Measurements from ENCODE around the gene ADGRG4.
"Not testable (repeated sequence)": the region's sequence is repeated elsewhere in the genome, so short reads cannot be mapped to it uniquely, and the experiment has no call there.

ADGRG4 gene

DNA sequence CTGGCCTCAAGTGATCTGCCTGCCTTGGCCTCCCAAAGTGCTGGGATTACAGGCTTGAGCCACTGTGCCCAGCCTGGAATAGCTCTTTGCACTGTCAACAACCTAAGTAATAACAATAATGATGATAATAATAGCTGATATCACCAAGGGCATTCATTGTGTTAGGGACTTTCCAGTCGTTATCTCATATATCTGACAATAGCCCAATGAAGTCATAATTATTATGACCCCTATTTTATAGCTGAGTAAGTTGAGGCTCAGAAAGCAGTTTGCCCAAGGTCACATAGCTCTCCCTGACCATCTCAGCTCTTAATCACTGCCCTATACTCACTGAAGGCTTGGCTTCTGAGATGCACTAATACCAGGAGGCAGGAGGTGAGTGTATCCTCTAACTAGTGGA, 30.8 kb upstream of the ADGRG4 start:
- H3K9me3 Mint-ChIP-seq = no peaks in the 10 kb centered on the region
- no peak overlapping the region for H3K4me3 Mint-ChIP-seq
- no peaks in the 10 kb centered on the region for H3K4me1 Mint-ChIP-seq (ENCODE audit: low read depth)
- no peaks in the 10 kb centered on the region for H3K27me3 Mint-ChIP-seq (ENCODE audit: low read depth)
- H3K27ac Mint-ChIP-seq = no peak overlapping the region
- H3K36me3 Mint-ChIP-seq (ENCODE audit: low read depth) = no peaks in the 10 kb centered on the region

DNA sequence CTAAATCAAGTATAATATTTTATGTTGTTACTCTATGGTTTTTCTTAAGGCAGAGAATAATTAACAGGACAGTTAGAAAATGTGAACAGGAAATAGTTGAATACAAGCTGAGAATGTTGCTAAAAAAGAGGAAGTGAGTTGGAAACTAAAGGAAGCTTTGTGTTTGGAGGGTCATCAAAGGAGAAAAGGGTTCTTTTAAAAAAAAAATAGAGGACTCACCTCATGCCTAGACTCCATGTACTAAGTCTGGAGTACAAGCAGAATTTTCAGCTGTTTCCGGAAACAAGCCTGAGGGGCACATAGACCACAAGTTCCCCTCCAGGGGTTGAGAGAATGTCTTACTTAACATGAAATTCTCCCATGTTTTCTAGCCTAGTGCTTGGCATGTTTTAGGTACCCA, 29.5 kb upstream of the ADGRG4 start:
- no peaks in the 10 kb centered on the region for H3K4me1 Mint-ChIP-seq (ENCODE audit: low read depth)
- no peaks in the 10 kb centered on the region for H3K27me3 Mint-ChIP-seq (ENCODE audit: low read depth)
- H3K36me3 Mint-ChIP-seq (ENCODE audit: low read depth) = no peaks in the 10 kb centered on the region
- H3K4me3 Mint-ChIP-seq = no peak overlapping the region
- no peaks in the 10 kb centered on the region for H3K9me3 Mint-ChIP-seq
- no peak overlapping the region for H3K27ac Mint-ChIP-seq

DNA sequence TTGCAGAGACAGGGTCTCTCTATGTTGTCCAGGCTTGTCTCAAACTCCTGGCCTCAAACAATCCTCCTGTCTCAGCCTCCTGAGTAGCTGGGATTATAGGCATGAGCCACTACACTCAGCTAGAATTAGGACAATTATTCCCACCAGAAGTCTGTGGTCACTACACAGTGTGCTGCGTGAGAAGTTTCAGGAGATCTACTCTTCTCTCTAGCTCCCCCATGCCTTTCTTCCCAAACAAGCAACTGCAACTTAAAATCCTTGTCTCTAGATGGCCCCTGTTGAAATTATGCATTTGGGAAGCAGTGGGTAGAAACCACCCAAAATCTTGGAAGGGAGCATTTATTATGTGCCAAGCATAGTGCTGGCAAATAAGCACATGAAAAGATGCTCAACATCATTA, 28.4 kb upstream of the ADGRG4 start:
- Mint-ChIP-seq H3K27me3 (ENCODE audit: low read depth) (peaks cover 4% of the 10 kb centered on the region), H3K27ac (no peak overlapping the region), H3K4me1 (ENCODE audit: low read depth) (no peaks in the 10 kb centered on the region), H3K9me3 (no peaks in the 10 kb centered on the region), H3K36me3 (ENCODE audit: low read depth) (no peaks in the 10 kb centered on the region), H3K4me3 (no peak overlapping the region)

DNA sequence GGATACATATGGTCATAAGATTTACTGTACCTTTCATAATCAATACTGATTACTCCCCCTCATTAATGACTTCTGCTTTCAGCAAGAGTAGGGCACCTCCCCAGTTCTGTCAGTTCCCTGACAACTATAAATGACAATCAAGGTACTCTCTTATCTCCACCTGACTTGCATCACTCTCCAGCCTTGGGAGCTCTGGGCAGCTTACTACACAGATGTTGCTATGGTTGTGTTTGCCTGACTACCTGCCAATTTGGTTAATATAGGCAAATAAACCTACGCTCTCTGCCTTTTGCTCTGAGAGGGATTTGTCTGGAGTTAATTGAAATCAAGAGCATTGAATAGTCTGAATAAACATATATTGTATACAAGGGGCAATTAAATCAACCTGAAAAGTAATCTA, 26.8 kb upstream of the ADGRG4 start:
- Mint-ChIP-seq H3K9me3 (no peaks in the 10 kb centered on the region), H3K27ac (no peak overlapping the region), H3K4me1 (ENCODE audit: low read depth) (no peaks in the 10 kb centered on the region), H3K27me3 (ENCODE audit: low read depth) (peaks cover 4% of the 10 kb centered on the region), H3K36me3 (ENCODE audit: low read depth) (no peaks in the 10 kb centered on the region), H3K4me3 (no peak overlapping the region)

DNA sequence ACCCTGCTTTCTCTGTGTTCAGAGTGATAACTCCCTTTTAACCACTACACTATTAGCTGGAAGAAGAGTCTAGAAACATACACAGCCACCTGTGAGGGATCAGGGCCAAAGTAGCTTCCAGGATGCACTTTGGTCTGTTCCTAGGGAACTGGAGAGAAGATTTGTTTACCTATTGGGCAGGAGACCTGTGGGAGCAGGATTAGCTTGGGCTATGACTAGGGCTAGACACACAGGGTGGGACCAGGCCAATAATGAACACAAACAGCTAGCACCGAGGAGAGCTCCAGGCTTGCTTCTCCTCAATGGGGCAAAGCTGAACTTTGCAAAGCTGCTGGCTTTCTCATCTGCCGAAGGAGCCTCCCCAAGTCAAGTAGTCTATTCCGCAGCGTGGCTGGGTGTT, 25.2 kb upstream of the ADGRG4 start:
- Mint-ChIP-seq H3K4me1 (ENCODE audit: low read depth) (no peaks in the 10 kb centered on the region), H3K9me3 (no peaks in the 10 kb centered on the region), H3K4me3 (no peak overlapping the region), H3K27ac (no peak overlapping the region), H3K36me3 (ENCODE audit: low read depth) (no peaks in the 10 kb centered on the region), H3K27me3 (ENCODE audit: low read depth) (peaks cover 4% of the 10 kb centered on the region)

DNA sequence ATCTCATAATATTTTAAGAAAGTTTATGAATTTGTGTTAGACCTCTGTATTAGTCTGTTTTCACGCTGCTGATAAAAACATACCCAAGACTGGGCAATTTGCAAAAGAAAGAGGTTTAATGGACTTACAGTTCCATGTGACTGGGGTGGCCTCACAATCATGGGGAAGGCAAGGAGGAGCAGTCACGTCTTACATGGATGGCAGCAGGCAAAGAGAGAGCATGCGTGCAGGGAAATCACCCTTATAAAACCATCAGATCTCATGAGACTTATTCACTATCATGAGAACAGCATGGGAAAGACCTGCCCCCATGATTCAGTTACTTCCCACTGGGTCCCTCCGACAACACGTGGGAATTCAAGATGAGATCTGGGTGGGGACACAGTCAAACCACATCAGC, 14.4 kb upstream of the ADGRG4 start:
- not testable (repeated sequence) for H3K4me1 Mint-ChIP-seq (ENCODE audit: low read depth); H3K27me3 Mint-ChIP-seq (ENCODE audit: low read depth); H3K9me3 Mint-ChIP-seq; H3K36me3 Mint-ChIP-seq (ENCODE audit: low read depth); H3K27ac Mint-ChIP-seq; H3K4me3 Mint-ChIP-seq

DNA sequence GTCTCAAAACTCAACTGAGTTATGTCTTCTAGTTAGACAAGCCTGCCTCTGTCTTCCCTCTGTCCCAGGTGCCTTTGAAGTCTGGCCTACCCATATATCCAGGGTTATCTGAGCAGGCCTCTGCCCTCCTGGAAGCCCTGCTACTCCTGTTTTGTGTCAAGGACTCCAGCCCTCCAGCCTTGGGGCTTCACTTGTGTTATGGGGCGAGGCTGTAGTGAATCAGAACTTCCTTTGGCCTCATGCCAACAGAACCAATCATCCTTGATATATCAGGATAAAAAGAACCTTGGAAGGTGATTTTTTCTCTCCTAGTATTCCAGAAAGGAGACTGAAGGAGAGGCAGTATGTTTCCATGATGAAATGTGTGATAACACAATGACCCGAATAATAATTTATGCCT, 8.9 kb upstream of the ADGRG4 start:
- Mint-ChIP-seq H3K36me3 (ENCODE audit: low read depth) (no peaks in the 10 kb centered on the region), H3K4me1 (ENCODE audit: low read depth) (no peaks in the 10 kb centered on the region), H3K4me3 (no peak overlapping the region), H3K27me3 (ENCODE audit: low read depth) (peaks cover 4% of the 10 kb centered on the region), H3K27ac (no peak overlapping the region), H3K9me3 (no peaks in the 10 kb centered on the region)

DNA sequence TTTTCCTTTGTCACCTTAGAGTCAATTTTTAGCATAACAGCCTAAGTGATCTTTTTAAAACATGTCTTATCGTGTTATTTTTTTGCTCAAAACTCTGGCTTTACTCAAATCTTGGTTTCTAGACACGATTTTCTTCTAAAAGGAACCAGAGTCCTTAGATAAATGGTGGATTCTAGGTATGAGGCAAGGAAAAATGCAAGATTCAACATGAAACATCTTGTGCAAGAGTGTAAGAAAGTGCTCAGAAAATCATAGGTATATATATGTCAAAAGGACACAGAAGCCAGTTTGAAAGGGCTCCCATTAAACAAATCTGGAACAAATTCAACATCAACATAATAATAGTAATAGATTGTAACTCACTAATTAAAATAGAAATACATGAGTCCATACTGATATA, 8.1 kb upstream of the ADGRG4 start:
- H3K4me3 Mint-ChIP-seq = no peak overlapping the region
- H3K9me3 Mint-ChIP-seq = no peaks in the 10 kb centered on the region
- no peaks in the 10 kb centered on the region for H3K36me3 Mint-ChIP-seq (ENCODE audit: low read depth)
- H3K27me3 Mint-ChIP-seq (ENCODE audit: low read depth) = peaks cover 4% of the 10 kb centered on the region
- H3K4me1 Mint-ChIP-seq (ENCODE audit: low read depth) = no peaks in the 10 kb centered on the region
- H3K27ac Mint-ChIP-seq = no peak overlapping the region

DNA sequence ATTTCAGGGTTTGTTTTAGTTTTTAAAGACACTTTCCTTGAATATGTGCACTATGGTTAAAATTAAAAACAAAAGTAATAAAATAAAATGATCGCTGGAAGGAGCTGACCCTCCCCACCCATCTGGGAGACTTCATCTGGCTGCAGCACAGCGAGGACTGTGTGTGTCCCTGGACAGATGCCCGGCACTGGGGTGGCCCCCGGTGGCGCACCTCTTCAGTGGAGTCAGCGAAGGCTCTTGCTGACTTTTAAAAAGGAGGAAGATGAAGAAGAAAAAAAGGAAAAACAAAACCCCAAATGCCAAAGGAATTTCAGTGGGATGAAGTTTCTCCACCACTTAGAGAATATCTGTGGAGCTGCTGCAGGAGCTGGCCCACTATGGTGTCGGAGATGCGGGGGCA, 5.4 kb upstream of the ADGRG4 start:
- no peak overlapping the region for H3K4me3 Mint-ChIP-seq
- H3K4me1 Mint-ChIP-seq (ENCODE audit: low read depth) = no peaks in the 10 kb centered on the region
- no peaks in the 10 kb centered on the region for H3K9me3 Mint-ChIP-seq
- no peak overlapping the region for H3K27ac Mint-ChIP-seq
- H3K36me3 Mint-ChIP-seq (ENCODE audit: low read depth) = no peaks in the 10 kb centered on the region
- H3K27me3 Mint-ChIP-seq (ENCODE audit: low read depth) = peaks cover 4% of the 10 kb centered on the region

DNA sequence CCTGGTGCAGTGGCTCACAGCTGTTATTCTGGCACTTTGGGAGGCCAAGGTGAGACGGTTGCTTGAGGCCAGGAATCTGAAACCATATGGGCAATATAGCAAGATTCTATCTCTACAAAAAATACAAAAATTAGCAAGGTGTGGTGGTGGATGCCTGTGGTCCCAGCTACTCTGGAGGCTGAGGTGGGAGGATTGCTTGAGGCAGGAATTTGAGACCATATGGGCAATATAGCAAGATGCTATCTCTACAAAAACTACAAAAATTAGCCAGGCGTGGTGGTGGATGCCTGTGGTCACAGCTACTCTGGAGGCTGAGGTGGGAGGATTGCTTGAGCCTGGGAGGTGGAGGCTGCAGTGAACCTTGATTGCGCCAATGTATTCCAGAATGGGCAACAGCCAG, 2.3 kb downstream of the ADGRG4 start:
- Mint-ChIP-seq H3K4me1 (ENCODE audit: low read depth) (no peaks in the 10 kb centered on the region), H3K9me3 (no peaks in the 10 kb centered on the region), H3K36me3 (ENCODE audit: low read depth) (no peaks in the 10 kb centered on the region), H3K27me3 (ENCODE audit: low read depth) (peaks cover 7% of the 10 kb centered on the region), H3K4me3 (no peak overlapping the region), H3K27ac (no peak overlapping the region)

DNA sequence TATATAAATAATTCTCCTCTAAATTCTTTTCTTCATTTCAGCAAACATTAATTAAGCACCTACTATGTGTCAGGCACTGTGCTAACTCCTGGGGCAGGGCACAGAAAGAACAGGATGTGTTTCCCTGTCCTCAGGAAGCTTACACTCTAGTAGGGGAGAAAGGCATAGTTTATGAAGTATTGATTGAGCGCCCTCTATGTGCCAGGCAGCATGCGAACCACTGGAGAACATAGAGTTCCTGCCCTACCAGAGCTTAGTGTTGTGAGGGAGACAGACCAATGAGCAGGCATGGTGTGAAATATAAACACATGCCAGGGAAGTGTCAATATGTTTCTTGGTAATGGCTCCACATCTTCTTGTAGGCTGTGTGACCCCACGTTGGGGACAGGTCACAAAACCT, 3.7 kb downstream of the ADGRG4 start:
- H3K4me1 Mint-ChIP-seq (ENCODE audit: low read depth) = no peaks in the 10 kb centered on the region
- no peaks in the 10 kb centered on the region for H3K9me3 Mint-ChIP-seq
- no peak overlapping the region for H3K4me3 Mint-ChIP-seq
- peaks cover 7% of the 10 kb centered on the region for H3K27me3 Mint-ChIP-seq (ENCODE audit: low read depth)
- no peak overlapping the region for H3K27ac Mint-ChIP-seq
- no peaks in the 10 kb centered on the region for H3K36me3 Mint-ChIP-seq (ENCODE audit: low read depth)

DNA sequence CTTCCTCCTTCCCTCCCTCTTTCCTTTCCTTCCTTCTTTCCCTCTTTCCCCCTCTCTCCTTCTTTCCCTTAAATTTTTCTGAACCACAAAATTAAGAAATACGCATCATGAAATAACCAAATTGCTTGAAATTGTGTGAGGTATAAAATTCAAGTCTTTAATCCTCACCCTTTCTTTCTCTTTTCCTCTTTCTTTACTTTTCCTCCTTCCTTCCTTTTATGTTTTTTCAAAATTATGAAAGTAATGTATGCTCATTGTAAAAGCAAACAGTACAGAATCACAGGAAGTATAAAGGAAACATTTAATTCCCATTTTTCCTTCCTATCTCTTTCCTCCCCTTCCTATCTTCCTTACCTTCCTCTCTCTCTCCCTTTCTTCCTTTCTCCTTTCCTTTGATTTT, 5.4 kb downstream of the ADGRG4 start:
- H3K27ac Mint-ChIP-seq = no peak overlapping the region
- H3K4me3 Mint-ChIP-seq = no peak overlapping the region
- peaks cover 7% of the 10 kb centered on the region for H3K27me3 Mint-ChIP-seq (ENCODE audit: low read depth)
- no peaks in the 10 kb centered on the region for H3K4me1 Mint-ChIP-seq (ENCODE audit: low read depth)
- H3K36me3 Mint-ChIP-seq (ENCODE audit: low read depth) = no peaks in the 10 kb centered on the region
- no peaks in the 10 kb centered on the region for H3K9me3 Mint-ChIP-seq

DNA sequence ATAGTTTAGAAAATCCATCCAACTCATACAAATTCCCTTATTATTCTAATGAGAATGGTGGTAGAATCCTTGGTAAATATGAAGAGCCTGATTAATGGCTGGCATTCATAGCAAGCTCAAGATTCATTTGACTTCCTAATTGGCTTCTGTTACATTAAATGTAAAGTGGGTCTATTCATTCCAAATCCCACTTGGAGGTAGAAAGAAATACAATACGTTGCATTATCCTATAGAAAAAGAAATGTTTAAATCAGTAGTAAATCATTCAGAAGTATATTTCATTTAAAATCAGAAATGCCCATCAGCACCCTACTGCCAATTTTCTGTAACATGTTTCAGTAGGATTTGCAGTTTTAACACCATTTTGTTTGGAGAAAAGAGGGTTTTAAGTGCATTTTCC, 6.7 kb downstream of the ADGRG4 start:
- peaks cover 7% of the 10 kb centered on the region for H3K27me3 Mint-ChIP-seq (ENCODE audit: low read depth)
- no peaks in the 10 kb centered on the region for H3K9me3 Mint-ChIP-seq
- H3K4me1 Mint-ChIP-seq (ENCODE audit: low read depth) = no peaks in the 10 kb centered on the region
- H3K27ac Mint-ChIP-seq = no peak overlapping the region
- H3K36me3 Mint-ChIP-seq (ENCODE audit: low read depth) = no peaks in the 10 kb centered on the region
- H3K4me3 Mint-ChIP-seq = no peak overlapping the region

DNA sequence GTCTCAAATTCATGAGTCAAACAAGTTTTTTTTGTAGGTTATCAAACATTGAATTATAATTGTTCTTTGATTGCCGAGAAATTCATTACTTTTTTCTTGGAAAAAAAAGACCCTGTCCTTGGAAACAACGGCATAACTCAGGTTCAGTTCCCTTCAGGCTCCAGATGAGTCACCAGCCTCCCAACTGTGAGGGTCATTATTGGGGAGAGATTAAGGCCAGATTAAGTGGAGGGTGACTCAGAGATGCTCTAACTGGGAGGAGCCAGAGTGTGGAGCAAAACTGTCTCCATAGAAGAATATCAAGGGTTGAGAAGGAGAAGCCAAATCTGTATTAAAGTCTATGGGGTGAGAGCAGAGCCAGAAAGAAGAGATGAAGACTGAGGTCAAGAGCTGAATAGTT, 9.6 kb downstream of the ADGRG4 start:
- no peak overlapping the region for H3K27ac Mint-ChIP-seq
- peaks cover 7% of the 10 kb centered on the region for H3K27me3 Mint-ChIP-seq (ENCODE audit: low read depth)
- H3K36me3 Mint-ChIP-seq (ENCODE audit: low read depth) = no peaks in the 10 kb centered on the region
- H3K9me3 Mint-ChIP-seq = no peaks in the 10 kb centered on the region
- H3K4me3 Mint-ChIP-seq = no peak overlapping the region
- no peaks in the 10 kb centered on the region for H3K4me1 Mint-ChIP-seq (ENCODE audit: low read depth)

DNA sequence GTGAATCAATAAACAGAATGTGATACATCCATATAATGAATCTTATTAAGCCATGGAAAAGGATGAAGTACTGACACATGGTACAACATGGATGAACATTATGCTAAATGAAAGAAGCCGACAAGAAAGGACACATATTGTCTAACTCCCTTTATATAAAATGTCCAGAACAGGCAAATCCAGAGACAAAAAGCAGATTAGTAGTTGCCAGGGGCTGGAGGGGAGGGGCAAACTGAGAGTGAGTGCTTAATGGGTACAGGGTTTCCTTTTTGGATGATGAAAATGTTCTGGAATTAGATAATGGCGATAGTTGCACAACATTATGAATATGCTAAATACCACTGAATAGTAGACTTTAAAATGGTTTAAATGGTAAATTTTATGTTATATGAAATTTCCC, 17.4 kb downstream of the ADGRG4 start:
- no peaks in the 10 kb centered on the region for H3K36me3 Mint-ChIP-seq (ENCODE audit: low read depth)
- no peaks in the 10 kb centered on the region for H3K9me3 Mint-ChIP-seq
- H3K4me1 Mint-ChIP-seq (ENCODE audit: low read depth) = no peaks in the 10 kb centered on the region
- H3K4me3 Mint-ChIP-seq = no peak overlapping the region
- no peaks in the 10 kb centered on the region for H3K27me3 Mint-ChIP-seq (ENCODE audit: low read depth)
- H3K27ac Mint-ChIP-seq = no peak overlapping the region

DNA sequence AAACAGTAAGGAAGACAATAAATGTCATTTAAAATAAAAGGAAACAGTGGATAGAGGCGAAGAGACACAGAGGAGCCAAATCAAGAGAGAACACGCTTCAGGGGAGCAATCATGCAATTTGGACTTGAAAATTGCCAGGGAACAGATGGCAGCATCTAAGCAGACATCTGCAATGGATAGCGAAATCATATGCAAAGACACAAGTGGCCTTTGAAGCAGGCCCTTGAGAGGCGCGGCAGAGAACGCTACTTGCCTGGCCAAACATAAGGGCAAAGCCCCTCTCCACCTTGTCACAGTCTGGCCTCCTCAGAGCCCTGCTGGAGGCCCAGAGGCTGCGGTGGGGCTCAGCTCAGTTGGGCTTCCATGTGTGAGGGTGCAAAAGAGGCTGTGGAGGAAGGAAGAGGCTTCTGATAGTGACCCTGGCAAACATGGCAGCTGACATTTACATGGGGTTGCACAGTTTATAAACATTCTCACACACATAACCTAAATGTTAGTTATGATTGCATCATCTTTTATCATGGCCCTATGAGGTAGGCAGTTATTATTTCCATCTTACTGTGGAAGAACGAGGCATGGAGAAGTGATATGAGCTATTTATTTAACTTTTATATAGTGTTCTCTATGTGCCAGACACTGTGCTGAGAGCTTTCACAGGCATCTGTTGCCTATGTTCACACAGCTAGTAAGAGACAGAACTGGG, 18.3 kb downstream of the ADGRG4 start:
- H3K4me3 Mint-ChIP-seq = no peak overlapping the region
- no peaks in the 10 kb centered on the region for H3K4me1 Mint-ChIP-seq (ENCODE audit: low read depth)
- H3K27ac Mint-ChIP-seq = no peak overlapping the region
- no peaks in the 10 kb centered on the region for H3K27me3 Mint-ChIP-seq (ENCODE audit: low read depth)
- H3K36me3 Mint-ChIP-seq (ENCODE audit: low read depth) = no peaks in the 10 kb centered on the region
- H3K9me3 Mint-ChIP-seq = no peaks in the 10 kb centered on the region

Measured in T-helper 1 cell treated with Interleukin-12 subunit alpha and Interleukin-12 subunit beta and Interleukin-4 antibody, amounts not matched to agents 30 μg/mL and 1 μg/mL, for 36 hours (primary cell).